ENCODE measurements around the gene GTPBP1. TPM values are rescaled to one million over a fixed set of nuclear protein-coding genes. Genes with fewer than 3 reads are reported as not detected.

GTPBP1 gene
- total RNA-seq, result 102 and 111 TPM in 2 replicates

- Mint-ChIP-seq H3K4me1 (ENCODE audit: low read depth) (peaks cover 55% of the 10 kb centered on the region), H3K27me3 (ENCODE audit: insufficient read depth) (peaks cover 2% of the 10 kb centered on the region), H3K9me3 (no peaks in the 10 kb centered on the region), H3K36me3 (ENCODE audit: low read depth) (peaks cover 27% of the 10 kb centered on the region), H3K4me3 (peak within 1 kb of the TSS; percentile 94), H3K27ac (peak within 1 kb of the TSS; percentile 97)
- DNase-seq (ENCODE audit: low spot score), result peak; percentile 96
- intact Hi-C loops (cut with micrococcal nuclease), result loop anchor here (1.0 to 10.0 kb wide), 11 partner anchors 49 to 1471 kb away; partner anchors contain the start of genes CBY1, DDX17, DMC1 and DNAL4
Observed at GRCh38 chr22:38705235-38706100, at the start of gene GTPBP1. TSS of gene GTPBP1 (plus strand) at chr22:38705944. CDS start at chr22:38705956, 12 bp downstream.

- intact Hi-C loops (cut with micrococcal nuclease), result loop anchor here (1.0 to 10.0 kb wide), 6 partner anchors 25 to 472 kb away; partner anchors contain the start of genes DDX17, DMC1, GTPBP1 and PLA2G6
- no peaks in the 10 kb centered on the region for H3K36me3 Mint-ChIP-seq (ENCODE audit: low read depth)
- peak; percentile 83 for DNase-seq (ENCODE audit: low spot score)
- peak within 1 kb of the TSS; percentile 93 for H3K4me3 Mint-ChIP-seq
- H3K4me1 Mint-ChIP-seq (ENCODE audit: low read depth), result peaks cover 16% of the 10 kb centered on the region
- no peaks in the 10 kb centered on the region for H3K9me3 Mint-ChIP-seq
- H3K27ac Mint-ChIP-seq, result peak within 1 kb of the TSS; percentile 98
- no peaks in the 10 kb centered on the region for H3K27me3 Mint-ChIP-seq (ENCODE audit: insufficient read depth)
Observed at GRCh38 chr22:38656256-38657044, 49.3 kb upstream of the GTPBP1 start, which contains the start of the genes CBY1 and FAM227A. TSS of gene CBY1 (plus strand) at chr22:38656638. CDS start at chr22:38668055, 11,417 bp downstream. TSS of gene FAM227A (minus strand) at chr22:38656392. CDS start at chr22:38650168, 6,224 bp downstream.

GRCh38 chr22:38657045-38657909 lies 48.5 kb upstream of the GTPBP1 start:
- Mint-ChIP-seq H3K27ac (peak overlapping the region; percentile 98), H3K36me3 (ENCODE audit: low read depth) (no peaks in the 10 kb centered on the region), H3K4me3 (peak overlapping the region; percentile 93), H3K9me3 (no peaks in the 10 kb centered on the region), H3K27me3 (ENCODE audit: insufficient read depth) (no peaks in the 10 kb centered on the region), H3K4me1 (ENCODE audit: low read depth) (peaks cover 16% of the 10 kb centered on the region)
- intact Hi-C loops (cut with micrococcal nuclease), result loop anchor here (10.0 kb wide), 1 partner anchor 472 kb away; the partner anchor contains the start of gene PLA2G6
- DNase-seq (ENCODE audit: low spot score), result peak; percentile 28

GRCh38 chr22:38674888-38675287 lies 30.9 kb upstream of the GTPBP1 start:
- DNase-seq (ENCODE audit: low spot score), result no peak
- H3K27me3 Mint-ChIP-seq (ENCODE audit: insufficient read depth), result no peaks in the 10 kb centered on the region
- no peak overlapping the region for H3K4me3 Mint-ChIP-seq
- H3K9me3 Mint-ChIP-seq, result no peaks in the 10 kb centered on the region
- peaks cover 8% of the 10 kb centered on the region for H3K36me3 Mint-ChIP-seq (ENCODE audit: low read depth)
- intact Hi-C loops (cut with micrococcal nuclease), result no loop called here
- no peak overlapping the region for H3K27ac Mint-ChIP-seq
- no peaks in the 10 kb centered on the region for H3K4me1 Mint-ChIP-seq (ENCODE audit: low read depth)

- Mint-ChIP-seq H3K9me3 (no peaks in the 10 kb centered on the region), H3K36me3 (ENCODE audit: low read depth) (peaks cover 8% of the 10 kb centered on the region), H3K4me1 (ENCODE audit: low read depth) (peaks cover 4% of the 10 kb centered on the region), H3K27ac (no peak overlapping the region), H3K27me3 (ENCODE audit: insufficient read depth) (no peaks in the 10 kb centered on the region), H3K4me3 (no peak overlapping the region)
- no peak for DNase-seq (ENCODE audit: low spot score)
- intact Hi-C loops (cut with micrococcal nuclease), result no loop called here
Observed at GRCh38 chr22:38675833-38676232, 29.9 kb upstream of the GTPBP1 start.

GRCh38 chr22:38681582-38682335 lies 24.0 kb upstream of the GTPBP1 start, which contains the start of gene TOMM22:
TSS of gene TOMM22 (plus strand) at chr22:38681957. CDS start at chr22:38681979, 22 bp downstream.
- peaks cover 21% of the 10 kb centered on the region for H3K4me1 Mint-ChIP-seq (ENCODE audit: low read depth)
- peaks cover 32% of the 10 kb centered on the region for H3K36me3 Mint-ChIP-seq (ENCODE audit: low read depth)
- H3K27ac Mint-ChIP-seq, result peak within 1 kb of the TSS; percentile 96
- peak within 1 kb of the TSS; percentile 98 for H3K4me3 Mint-ChIP-seq
- intact Hi-C loops (cut with micrococcal nuclease), result loop anchor here (1.0 to 5.0 kb wide), 7 partner anchors 15 to 995 kb away; partner anchors contain the start of genes CBY1, DDX17, DMC1 and DNAL4
- peak; percentile 83 for DNase-seq (ENCODE audit: low spot score)
- H3K9me3 Mint-ChIP-seq, result no peaks in the 10 kb centered on the region
- H3K27me3 Mint-ChIP-seq (ENCODE audit: insufficient read depth), result no peaks in the 10 kb centered on the region

- peaks cover 48% of the 10 kb centered on the region for H3K36me3 Mint-ChIP-seq (ENCODE audit: low read depth)
- no peak for DNase-seq (ENCODE audit: low spot score)
- intact Hi-C loops (cut with micrococcal nuclease), result loop anchor here (5.0 kb wide), 1 partner anchor 178 kb away; the partner anchor contains the start of gene DDX17
- no peaks in the 10 kb centered on the region for H3K9me3 Mint-ChIP-seq
- H3K27me3 Mint-ChIP-seq (ENCODE audit: insufficient read depth), result no peaks in the 10 kb centered on the region
- no peak overlapping the region for H3K27ac Mint-ChIP-seq
- no peak overlapping the region for H3K4me3 Mint-ChIP-seq
- peaks cover 21% of the 10 kb centered on the region for H3K4me1 Mint-ChIP-seq (ENCODE audit: low read depth)
Observed at GRCh38 chr22:38684895-38685294, 20.8 kb upstream of the GTPBP1 start.

GRCh38 chr22:38685761-38686160 lies 20.0 kb upstream of the GTPBP1 start:
- H3K36me3 Mint-ChIP-seq (ENCODE audit: low read depth), result peaks cover 50% of the 10 kb centered on the region
- no peaks in the 10 kb centered on the region for H3K9me3 Mint-ChIP-seq
- no peak overlapping the region for H3K4me3 Mint-ChIP-seq
- H3K27ac Mint-ChIP-seq, result no peak overlapping the region
- intact Hi-C loops (cut with micrococcal nuclease), result no loop called here
- DNase-seq (ENCODE audit: low spot score), result no peak
- H3K27me3 Mint-ChIP-seq (ENCODE audit: insufficient read depth), result no peaks in the 10 kb centered on the region
- H3K4me1 Mint-ChIP-seq (ENCODE audit: low read depth), result peaks cover 17% of the 10 kb centered on the region

- Mint-ChIP-seq H3K4me3 (no peak overlapping the region), H3K9me3 (no peaks in the 10 kb centered on the region), H3K36me3 (ENCODE audit: low read depth) (peaks cover 46% of the 10 kb centered on the region), H3K4me1 (ENCODE audit: low read depth) (peaks cover 17% of the 10 kb centered on the region), H3K27ac (no peak overlapping the region), H3K27me3 (ENCODE audit: insufficient read depth) (no peaks in the 10 kb centered on the region)
- no peak for DNase-seq (ENCODE audit: low spot score)
- intact Hi-C loops (cut with micrococcal nuclease), result no loop called here
Observed at GRCh38 chr22:38689651-38690050, 16.1 kb upstream of the GTPBP1 start.

- DNase-seq (ENCODE audit: low spot score), result no peak
- no peaks in the 10 kb centered on the region for H3K9me3 Mint-ChIP-seq
- intact Hi-C loops (cut with micrococcal nuclease), result no loop called here
- peaks cover 52% of the 10 kb centered on the region for H3K4me1 Mint-ChIP-seq (ENCODE audit: low read depth)
- H3K27me3 Mint-ChIP-seq (ENCODE audit: insufficient read depth), result no peaks in the 10 kb centered on the region
- no peak overlapping the region for H3K4me3 Mint-ChIP-seq
- H3K27ac Mint-ChIP-seq, result no peak overlapping the region
- H3K36me3 Mint-ChIP-seq (ENCODE audit: low read depth), result peaks cover 56% of the 10 kb centered on the region
Observed at GRCh38 chr22:38694049-38694448, 11.7 kb upstream of the GTPBP1 start.

- intact Hi-C loops (cut with micrococcal nuclease), result no loop called here
- H3K4me1 Mint-ChIP-seq (ENCODE audit: low read depth), result peaks cover 61% of the 10 kb centered on the region
Observed at GRCh38 chr22:38694940-38695339, 10.8 kb upstream of the GTPBP1 start.

More at GRCh38 chr22:38694940-38695339, 10.8 kb upstream of the GTPBP1 start:
- H3K4me3 Mint-ChIP-seq, result no peak overlapping the region
- H3K9me3 Mint-ChIP-seq, result no peaks in the 10 kb centered on the region
- H3K27me3 Mint-ChIP-seq (ENCODE audit: insufficient read depth), result no peaks in the 10 kb centered on the region
- DNase-seq (ENCODE audit: low spot score), result no peak
- H3K36me3 Mint-ChIP-seq (ENCODE audit: low read depth), result peaks cover 50% of the 10 kb centered on the region
- peak overlapping the region; percentile 41 for H3K27ac Mint-ChIP-seq
